Glomerular endothelial cell (primary cell): ENCODE results near the gene SRPK2. TPM values are rescaled to one million over a fixed set of nuclear protein-coding genes. Genes with fewer than 3 reads are reported as not detected.

ENCODE experiments used
- DNase-seq: peaks from one replicate; pipeline ENCODE4 v3.0.0-alpha.2; 2011; ENCODE audit warnings: low read depth, low spot score; ENCODE audit errors: extremely low read depth
- total RNA-seq: library from RNA; depleted of rRNA; stranded (reverse); fragments of >200 nt; gene quantifications from 2 replicates; pipeline ENCODE4 v1.2.3, GENCODE V29; 2015

SRPK2 gene
- total RNA-seq, 1 donor from 2014 or later: 59.6 TPM

- DNase-seq: no peak
Measured at GRCh38 chr7:105107458-105107857, 281.3 kb downstream of the SRPK2 start.

GRCh38 chr7:105106473-105106872 is 282.2 kb downstream of the SRPK2 start:
- no peak for DNase-seq

GRCh38 chr7:105105579-105105978 is 283.1 kb downstream of the SRPK2 start:
- no peak for DNase-seq

GRCh38 chr7:105102557-105103352 is 286.0 kb downstream of the SRPK2 start:
- DNase-seq: no peak

- no peak for DNase-seq
Measured at GRCh38 chr7:105101864-105102263, 286.9 kb downstream of the SRPK2 start.

GRCh38 chr7:105098863-105099515 is 289.7 kb downstream of the SRPK2 start:
- no peak for DNase-seq

GRCh38 chr7:105097619-105098018 is 291.1 kb downstream of the SRPK2 start:
- DNase-seq: peak; percentile 42

- no peak for DNase-seq
Measured at GRCh38 chr7:105096306-105096705, 292.4 kb downstream of the SRPK2 start.

- DNase-seq: no peak
Measured at GRCh38 chr7:105094966-105095365, 293.8 kb downstream of the SRPK2 start.

GRCh38 chr7:105088456-105088855 is 300.3 kb downstream of the SRPK2 start:
- no peak for DNase-seq

GRCh38 chr7:105087981-105088380 is 300.7 kb downstream of the SRPK2 start:
- no peak for DNase-seq

GRCh38 chr7:105086850-105087249 is 301.9 kb downstream of the SRPK2 start:
- DNase-seq: no peak

- DNase-seq: no peak
Measured at GRCh38 chr7:105084581-105084980, 304.1 kb downstream of the SRPK2 start.

GRCh38 chr7:105079348-105079747 is 309.4 kb downstream of the SRPK2 start:
- no peak for DNase-seq

GRCh38 chr7:105073143-105073542 is 315.6 kb downstream of the SRPK2 start:
- DNase-seq: no peak

- no peak for DNase-seq
Measured at GRCh38 chr7:105068886-105069285, 319.8 kb downstream of the SRPK2 start.

GRCh38 chr7:105067691-105068090 is 321.0 kb downstream of the SRPK2 start:
- DNase-seq: no peak

Other genes starting within 250 kb of the SRPK2 start
- gene PUS7, start 133.3 kb upstream of the SRPK2 start, total RNA-seq: 17.1 and 23.0 TPM in 2 replicates
- 16.6 and 16.8 TPM in 2 replicates for gene RINT1, start 143.3 kb upstream of the SRPK2 start, total RNA-seq
- not detected in 2 replicates for gene EFCAB10, start 192.6 kb upstream of the SRPK2 start, total RNA-seq